Immature natural killer cell (primary cell): ENCODE data around the gene MAP2K6. TPM values are rescaled to one million over a fixed set of nuclear protein-coding genes. Genes with fewer than 3 reads are reported as not detected.
"Not testable (repeated sequence)": the region's sequence is repeated elsewhere in the genome, so short reads cannot be mapped to it uniquely, and the experiment has no call there.

Source experiments
- DNase-seq, 3 donors: peaks; one replicate each; pipeline ENCODE4 v3.0.0; 2022; ENCODE audit warnings: mixed read lengths in 1 of 3
- H3K27ac Mint-ChIP-seq, 6 donors: one replicate each; pipeline ENCODE4 v1.8.0; 2020; ENCODE audit warnings: mixed read lengths in 6 of 6, mild to moderate bottlenecking in 5 of 6, inconsistent platforms in 4 of 6, moderate library complexity in 3 of 6
- H3K27me3 Mint-ChIP-seq, 3 donors: one replicate each; pipeline ENCODE4 v1.8.0; 2020 to 2021; ENCODE audit warnings: low read depth in 3 of 3, mild to moderate bottlenecking in 3 of 3, mixed read lengths in 3 of 3, moderate library complexity in 3 of 3, inconsistent platforms in 1 of 3
- H3K36me3 Mint-ChIP-seq, 3 donors: one replicate each; pipeline ENCODE4 v1.8.0; 2020; ENCODE audit warnings: mixed read lengths in 3 of 3, inconsistent platforms in 2 of 3, mild to moderate bottlenecking in 2 of 3
- H3K4me1 Mint-ChIP-seq, 2 donors: one replicate each; pipeline ENCODE4 v1.8.0; 2020; ENCODE audit warnings: inconsistent platforms in 2 of 2, mild to moderate bottlenecking in 2 of 2, mixed read lengths in 2 of 2, moderate library complexity in 1 of 2
- H3K4me3 Mint-ChIP-seq, 5 donors: one replicate each; pipeline ENCODE4 v1.8.0; 2020; ENCODE audit warnings: mild to moderate bottlenecking in 5 of 5, mixed read lengths in 5 of 5, inconsistent platforms in 3 of 5, moderate library complexity in 3 of 5
- H3K9me3 Mint-ChIP-seq, 6 donors: one replicate each; pipeline ENCODE4 v1.8.0; 2020; ENCODE audit warnings: mild to moderate bottlenecking in 6 of 6, mixed read lengths in 6 of 6, inconsistent platforms in 4 of 6, moderate library complexity in 3 of 6
- polyA plus RNA-seq, 3 donors: library from polyadenylated mRNA; unstranded; fragments of 300-500 nt; fragmentation: Illumina TruSeq; gene quantifications; one replicate each; pipeline ENCODE4 v1.2.3, GENCODE V29; 2021

MAP2K6 gene
- polyA plus RNA-seq, 3 donors from 2014 or later: 11.6 to 14.5 (median 13.9) TPM

GRCh38 chr17:69477204-69477902 is 62.9 kb downstream of the MAP2K6 start:
- Mint-ChIP-seq H3K27ac (no peak overlapping the region), H3K4me1 (peaks cover 19 to 30% of the 10 kb centered on the region in 2 donors), H3K9me3 (peaks cover 0 to 2% (median 0%) of the 10 kb centered on the region in 6 donors), H3K4me3 (peak overlapping the region in 1 of 5 donors; percentile 0), H3K27me3 (peaks cover 0 to 2% (median 0%) of the 10 kb centered on the region in 3 donors), H3K36me3 (no peaks in the 10 kb centered on the region)
- DNase-seq: no peak

DNA sequence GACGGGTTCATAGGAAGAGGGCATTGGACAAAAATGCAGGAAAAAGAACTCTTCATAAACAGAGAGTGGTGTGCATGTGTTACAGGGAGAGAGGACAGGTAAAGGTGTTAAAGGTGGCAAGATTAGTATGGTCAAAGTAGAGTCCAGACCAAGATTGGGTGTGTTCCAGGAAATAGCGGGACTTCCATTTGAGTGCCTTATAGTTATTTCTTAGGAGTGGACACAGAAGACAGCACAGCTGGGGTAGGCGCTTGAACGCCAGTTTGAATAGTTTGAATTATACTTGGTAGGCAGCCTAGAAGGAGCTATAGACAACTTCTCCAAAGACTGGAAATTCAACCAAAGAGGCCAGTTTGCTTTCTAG is 63.4 kb downstream of the MAP2K6 start:
- no peak overlapping the region for H3K27ac Mint-ChIP-seq
- no peak for DNase-seq
- peaks cover 0 to 2% (median 0%) of the 10 kb centered on the region in 3 donors for H3K27me3 Mint-ChIP-seq
- peaks cover 19 to 30% of the 10 kb centered on the region in 2 donors for H3K4me1 Mint-ChIP-seq
- H3K4me3 Mint-ChIP-seq: peak overlapping the region in 1 of 5 donors; percentile 0
- H3K9me3 Mint-ChIP-seq: peaks cover 0 to 2% (median 0%) of the 10 kb centered on the region in 6 donors
- no peaks in the 10 kb centered on the region for H3K36me3 Mint-ChIP-seq

GRCh38 chr17:69478916-69479315 is 64.4 kb downstream of the MAP2K6 start:
- Mint-ChIP-seq H3K27me3 (peaks cover 0 to 1% (median 0%) of the 10 kb centered on the region in 3 donors), H3K4me1 (peaks cover 19 to 30% of the 10 kb centered on the region in 2 donors), H3K27ac (peak overlapping the region; percentile 6 to 72 (median 53)), H3K36me3 (no peaks in the 10 kb centered on the region), H3K4me3 (peak overlapping the region in 2 of 5 donors; percentile 9 to 48), H3K9me3 (peaks cover 0 to 2% (median 0%) of the 10 kb centered on the region in 6 donors)
- peak in 1 of 3 donors; percentile 9 for DNase-seq

DNA sequence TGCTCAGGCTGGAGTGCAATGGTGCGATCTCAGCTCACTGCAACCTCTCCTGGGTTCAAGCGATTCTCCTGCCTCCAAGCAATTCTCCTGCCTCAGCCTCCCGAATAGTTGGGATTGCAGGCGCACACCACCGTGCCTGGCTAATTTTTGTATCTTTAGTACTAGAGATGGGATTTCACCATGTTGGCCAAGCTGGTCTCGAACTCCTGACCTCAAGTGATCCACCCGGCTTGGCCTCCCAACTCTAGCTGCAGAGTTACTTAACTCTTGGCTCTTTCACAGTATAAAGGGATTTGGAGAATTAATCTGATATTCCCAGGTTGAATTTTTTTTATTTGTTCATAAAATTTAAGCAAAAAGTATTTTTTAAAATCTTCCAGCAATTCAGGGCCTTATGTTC is 65.3 kb downstream of the MAP2K6 start:
- not testable (repeated sequence) for H3K27me3 Mint-ChIP-seq, H3K36me3 Mint-ChIP-seq, H3K4me3 Mint-ChIP-seq, H3K9me3 Mint-ChIP-seq, DNase-seq, H3K27ac Mint-ChIP-seq
- peaks cover 19 to 30% of the 10 kb centered on the region in 2 donors for H3K4me1 Mint-ChIP-seq

GRCh38 chr17:69480245-69480644 is 65.7 kb downstream of the MAP2K6 start:
- peaks cover 0 to 2% (median 0%) of the 10 kb centered on the region in 6 donors for H3K9me3 Mint-ChIP-seq
- peak overlapping the region in 1 of 6 donors; percentile 47 for H3K27ac Mint-ChIP-seq
- H3K27me3 Mint-ChIP-seq: no peaks in the 10 kb centered on the region
- DNase-seq: no peak
- no peaks in the 10 kb centered on the region for H3K36me3 Mint-ChIP-seq
- peaks cover 19 to 30% of the 10 kb centered on the region in 2 donors for H3K4me1 Mint-ChIP-seq
- H3K4me3 Mint-ChIP-seq: no peak overlapping the region

DNA sequence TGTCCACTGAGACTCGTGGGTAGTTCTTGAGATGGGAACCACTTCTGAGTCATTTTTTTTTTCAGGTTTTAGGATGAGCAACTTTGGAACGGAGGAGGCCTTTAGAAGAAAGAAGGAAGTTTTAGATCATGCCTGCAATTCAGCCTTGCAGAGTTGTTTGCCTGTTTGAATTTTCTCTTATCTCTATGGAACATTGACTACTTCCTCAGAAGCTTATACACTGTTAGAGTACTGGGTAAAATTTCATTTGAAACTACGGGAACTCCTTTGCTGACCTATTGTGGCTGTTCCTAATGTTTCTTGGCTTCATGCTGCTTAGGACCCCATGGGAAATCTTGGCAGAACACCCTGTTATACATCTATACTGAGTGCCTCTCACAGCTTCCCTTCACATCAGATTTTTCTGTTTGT is 70.8 kb downstream of the MAP2K6 start:
- no peak overlapping the region for H3K4me3 Mint-ChIP-seq
- peaks cover 0 to 8% (median 6%) of the 10 kb centered on the region in 3 donors for H3K36me3 Mint-ChIP-seq
- H3K27me3 Mint-ChIP-seq: no peaks in the 10 kb centered on the region
- no peak overlapping the region for H3K27ac Mint-ChIP-seq
- no peaks in the 10 kb centered on the region for H3K9me3 Mint-ChIP-seq
- H3K4me1 Mint-ChIP-seq: peaks cover under 1 to 3% of the 10 kb centered on the region in 2 donors
- no peak for DNase-seq

DNA sequence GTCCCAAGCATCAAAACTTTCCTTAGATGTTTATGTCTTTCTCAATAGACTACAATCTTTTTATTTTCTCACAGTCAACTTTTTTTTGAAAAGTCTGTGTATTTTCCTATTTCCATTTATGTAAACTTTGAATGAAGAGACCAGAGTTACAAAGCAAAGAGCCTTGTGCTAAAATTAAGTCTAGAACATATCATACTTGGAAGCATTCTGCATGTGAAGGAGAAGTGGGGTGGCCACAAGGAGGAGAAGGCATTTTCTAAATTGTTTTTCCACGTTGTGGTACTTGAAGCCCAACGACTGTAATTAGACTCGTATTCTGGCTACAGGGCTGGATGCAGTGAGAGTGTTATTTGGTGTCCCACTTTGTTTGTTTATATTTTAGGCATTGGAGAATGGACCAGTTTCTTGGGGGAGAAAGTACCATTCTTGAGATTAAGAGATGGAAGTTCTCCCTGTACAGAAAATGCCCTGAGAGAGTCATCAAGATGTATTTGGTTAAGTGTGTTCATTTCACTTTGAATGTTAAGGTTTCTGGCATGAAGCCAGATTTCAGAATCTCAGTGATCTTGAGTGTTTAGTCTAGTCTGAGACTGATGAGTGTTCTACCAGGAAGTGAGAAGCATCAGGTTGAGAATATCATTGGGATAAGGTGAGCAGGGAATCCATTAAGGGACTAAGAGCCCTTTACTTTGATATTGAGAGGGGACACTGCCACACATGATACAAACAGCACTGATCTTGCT is 71.6 kb downstream of the MAP2K6 start:
- Mint-ChIP-seq H3K36me3 (peaks cover 0 to 8% (median 6%) of the 10 kb centered on the region in 3 donors), H3K4me1 (peaks cover 3 to 6% of the 10 kb centered on the region in 2 donors), H3K9me3 (no peaks in the 10 kb centered on the region), H3K27me3 (no peaks in the 10 kb centered on the region), H3K4me3 (no peak overlapping the region), H3K27ac (no peak overlapping the region)
- no peak for DNase-seq

GRCh38 chr17:69486779-69487637 is 72.5 kb downstream of the MAP2K6 start:
- peaks cover 7 to 14% of the 10 kb centered on the region in 2 donors for H3K4me1 Mint-ChIP-seq
- no peaks in the 10 kb centered on the region for H3K27me3 Mint-ChIP-seq
- no peak overlapping the region for H3K27ac Mint-ChIP-seq
- no peaks in the 10 kb centered on the region for H3K9me3 Mint-ChIP-seq
- no peak overlapping the region for H3K4me3 Mint-ChIP-seq
- no peak for DNase-seq
- peaks cover 0 to 8% (median 6%) of the 10 kb centered on the region in 3 donors for H3K36me3 Mint-ChIP-seq

DNA sequence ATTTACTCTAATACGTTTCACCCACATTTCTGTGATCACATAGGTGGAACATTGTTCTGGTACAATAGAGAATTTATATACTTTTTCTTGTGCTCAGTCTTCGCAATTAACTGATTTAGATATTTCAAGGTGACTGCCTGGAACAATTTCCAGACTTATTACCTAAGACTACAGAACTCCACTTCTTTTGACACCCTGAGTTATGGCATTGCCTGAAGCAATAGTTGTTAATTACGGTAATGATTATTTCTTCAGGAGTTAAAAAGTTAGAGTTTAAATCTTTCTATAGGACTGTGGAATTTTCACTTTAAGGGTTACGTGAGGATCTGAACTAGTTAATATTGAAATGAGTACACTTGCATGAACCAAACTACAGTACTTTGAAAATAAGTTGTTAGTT is 74.8 kb downstream of the MAP2K6 start:
- H3K27ac Mint-ChIP-seq: no peak overlapping the region
- no peaks in the 10 kb centered on the region for H3K27me3 Mint-ChIP-seq
- DNase-seq: no peak
- H3K4me1 Mint-ChIP-seq: peaks cover 8 to 26% of the 10 kb centered on the region in 2 donors
- no peak overlapping the region for H3K4me3 Mint-ChIP-seq
- no peaks in the 10 kb centered on the region for H3K9me3 Mint-ChIP-seq
- peaks cover 0 to 8% (median 6%) of the 10 kb centered on the region in 3 donors for H3K36me3 Mint-ChIP-seq

DNA sequence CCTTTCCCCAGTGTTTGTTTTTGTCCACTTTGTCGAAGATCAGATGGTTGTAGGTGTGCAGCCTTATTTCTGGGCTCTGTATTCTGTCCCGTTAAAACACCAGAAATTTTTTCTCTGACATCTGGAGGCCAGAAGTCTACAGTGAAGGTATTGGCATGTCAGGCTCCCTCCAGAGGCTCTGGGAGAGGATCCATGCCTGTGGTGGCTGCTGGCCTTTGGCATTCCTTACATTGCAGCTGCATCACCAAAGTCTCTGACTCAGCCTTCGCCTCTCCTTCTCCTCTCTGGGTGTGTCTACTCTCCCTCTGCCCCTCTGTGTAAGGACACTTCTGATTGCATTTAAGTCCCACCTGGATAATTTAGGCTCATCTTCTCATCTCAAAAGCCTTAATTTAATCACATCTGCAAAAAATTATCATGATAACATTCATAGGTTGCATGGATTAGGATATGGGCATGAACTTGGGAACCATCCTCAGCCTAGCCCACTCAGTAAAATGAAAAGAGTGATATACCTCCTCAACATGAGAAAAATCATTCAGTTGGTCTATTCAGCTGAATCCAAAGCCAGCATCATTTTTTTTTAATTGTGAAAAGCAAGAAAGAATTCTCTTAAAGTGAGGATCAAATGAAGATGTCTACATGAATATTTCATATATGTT is 78.0 kb downstream of the MAP2K6 start:
- Mint-ChIP-seq H3K36me3 (peaks cover 0 to 4% (median 4%) of the 10 kb centered on the region in 3 donors), H3K27me3 (no peaks in the 10 kb centered on the region), H3K4me3 (no peak overlapping the region), H3K27ac (no peak overlapping the region), H3K9me3 (no peaks in the 10 kb centered on the region), H3K4me1 (peaks cover 8 to 26% of the 10 kb centered on the region in 2 donors)
- DNase-seq: no peak

DNA sequence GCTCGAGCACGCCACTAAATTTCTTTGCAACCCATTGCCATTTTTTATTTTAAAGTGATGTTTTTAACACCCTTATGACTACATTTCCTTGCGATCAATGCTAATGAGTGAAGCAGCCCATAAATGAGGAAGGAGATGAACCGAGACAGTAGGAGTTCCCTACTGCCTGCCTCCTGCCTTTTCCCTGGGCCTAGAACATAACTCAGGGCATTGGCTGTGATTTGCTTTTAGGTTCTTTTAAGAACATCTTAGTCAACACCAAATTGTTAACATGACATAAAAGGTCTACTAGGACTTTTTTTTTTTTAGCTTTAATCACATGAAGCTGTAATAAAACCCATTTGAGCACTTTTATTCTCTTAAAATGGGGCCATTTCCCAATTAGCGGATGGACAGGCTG is 81.3 kb downstream of the MAP2K6 start:
- Mint-ChIP-seq H3K4me3 (no peak overlapping the region), H3K36me3 (peaks cover 0 to 4% (median 0%) of the 10 kb centered on the region in 3 donors), H3K27me3 (no peaks in the 10 kb centered on the region), H3K4me1 (peaks cover 9 to 20% of the 10 kb centered on the region in 2 donors), H3K9me3 (no peaks in the 10 kb centered on the region), H3K27ac (no peak overlapping the region)
- DNase-seq: no peak

DNA sequence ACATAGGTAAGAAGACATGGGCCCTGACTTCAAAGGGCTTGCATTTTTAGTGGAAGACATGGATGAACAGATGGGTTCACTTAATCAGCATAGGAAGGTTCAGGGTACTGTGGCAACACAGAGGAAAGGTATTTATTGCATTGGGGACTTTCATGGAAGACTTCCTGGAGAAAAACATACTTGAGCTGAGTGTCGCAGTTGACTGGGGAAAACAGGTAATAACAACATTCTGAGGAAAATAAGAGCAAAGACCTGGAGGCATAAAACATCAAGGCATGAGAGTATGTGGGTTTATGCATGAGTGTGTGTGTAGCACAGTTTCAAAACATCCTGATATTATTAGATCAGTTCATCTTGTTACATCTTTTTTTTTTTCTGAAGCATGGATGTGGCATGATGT is 82.7 kb downstream of the MAP2K6 start:
- H3K9me3 Mint-ChIP-seq: no peaks in the 10 kb centered on the region
- DNase-seq: no peak
- no peak overlapping the region for H3K4me3 Mint-ChIP-seq
- no peak overlapping the region for H3K27ac Mint-ChIP-seq
- peaks cover 8 to 14% of the 10 kb centered on the region in 2 donors for H3K4me1 Mint-ChIP-seq
- H3K36me3 Mint-ChIP-seq: peaks cover 0 to 4% (median 0%) of the 10 kb centered on the region in 3 donors
- no peaks in the 10 kb centered on the region for H3K27me3 Mint-ChIP-seq

DNA sequence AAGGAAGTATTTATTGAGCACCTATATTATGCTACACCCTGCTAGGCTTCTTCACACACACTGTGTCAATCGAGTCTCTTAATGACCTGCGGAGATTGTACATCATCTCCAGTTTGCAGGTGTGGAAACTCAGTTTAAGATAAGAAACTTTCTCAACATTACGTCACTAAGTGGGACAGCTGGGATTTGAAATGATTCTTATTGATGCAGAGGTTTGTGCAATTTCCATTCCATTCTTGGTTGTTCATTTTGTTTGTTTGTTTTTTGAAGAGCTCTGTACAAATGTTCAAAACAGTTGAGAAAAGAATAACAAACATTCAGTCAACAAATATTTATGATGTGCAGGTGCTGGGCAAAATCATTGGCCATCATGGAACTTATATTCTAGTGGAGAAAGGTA is 84.8 kb downstream of the MAP2K6 start:
- Mint-ChIP-seq H3K36me3 (peaks cover 0 to 4% (median 0%) of the 10 kb centered on the region in 3 donors), H3K27ac (no peak overlapping the region), H3K9me3 (no peaks in the 10 kb centered on the region), H3K27me3 (no peaks in the 10 kb centered on the region), H3K4me3 (no peak overlapping the region), H3K4me1 (peaks cover 10 to 14% of the 10 kb centered on the region in 2 donors)
- DNase-seq: no peak
